GM18909 (cell line): ENCODE results near the gene OGFOD1.

Experiments
- ATAC-seq: cut with Tn5 transposase; IDR thresholded peaks from one replicate; pipeline ENCODE4 v1.9.1; 2021; ENCODE audit warnings: mild to moderate bottlenecking; ENCODE audit not compliant: unreplicated experiment, poor library complexity

OGFOD1 gene

DNA sequence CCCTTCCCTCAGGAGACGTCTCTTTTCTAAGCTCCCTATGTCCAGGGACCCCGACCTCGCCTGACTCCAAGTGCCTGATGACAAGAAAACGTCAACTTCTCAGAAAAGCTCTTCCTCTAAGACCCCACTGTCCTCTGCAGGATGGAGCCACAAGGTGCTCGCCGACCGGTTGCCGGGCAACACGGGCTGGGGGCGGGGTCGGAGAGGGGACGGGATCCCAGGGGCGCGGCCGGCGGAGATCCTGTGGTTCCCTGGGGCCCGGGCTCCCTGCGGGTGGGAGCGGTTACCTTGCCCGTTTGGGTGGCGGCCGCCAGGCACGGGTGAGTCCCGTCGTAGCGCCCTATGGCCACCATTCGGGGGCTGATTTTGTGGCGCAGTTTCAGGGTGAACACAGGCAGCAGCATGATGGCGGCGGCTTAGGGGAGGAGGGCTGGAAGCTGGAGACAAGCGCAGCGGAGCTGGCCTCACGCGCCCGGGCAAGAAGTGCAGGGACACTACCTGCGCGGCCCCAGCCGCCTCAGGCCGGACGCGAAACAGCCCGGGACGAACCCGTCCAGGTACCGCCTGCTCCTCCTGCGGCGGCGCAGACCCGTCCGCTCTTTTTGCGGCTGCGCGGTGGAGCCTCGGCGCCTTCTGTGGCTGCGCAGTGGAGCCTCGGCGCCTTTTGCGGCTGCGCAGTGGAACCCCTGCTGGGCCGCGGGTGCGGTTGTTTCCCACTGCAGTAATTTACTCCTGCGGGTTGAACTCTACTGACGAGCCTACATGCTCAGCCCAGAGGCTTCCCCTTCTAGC lies 68.3 kb downstream of the OGFOD1 start, which contains the start of gene BBS2:
Gene BBS2 (minus strand): TSS at position 566 of the 792 bp plus-strand sequence. CDS start 162 bp downstream, at position 404.
- peak; percentile 82 for ATAC-seq

- no peak for ATAC-seq
Measured at GRCh38 chr16:56520251-56520577, 68.9 kb downstream of the OGFOD1 start.

GRCh38 chr16:56525236-56525635 lies 73.9 kb downstream of the OGFOD1 start:
- no peak for ATAC-seq
